GM12801 (cell line): ENCODE data around the gene CENPM.

Source experiments
- CTCF ChIP-seq: IDR thresholded peaks from one replicate; pipeline ENCODE4 v1.5.1; 2011; ENCODE audit warnings: control low read depth; ENCODE audit not compliant: insufficient read length; ENCODE audit errors: extremely low read depth

CENPM gene

DNA sequence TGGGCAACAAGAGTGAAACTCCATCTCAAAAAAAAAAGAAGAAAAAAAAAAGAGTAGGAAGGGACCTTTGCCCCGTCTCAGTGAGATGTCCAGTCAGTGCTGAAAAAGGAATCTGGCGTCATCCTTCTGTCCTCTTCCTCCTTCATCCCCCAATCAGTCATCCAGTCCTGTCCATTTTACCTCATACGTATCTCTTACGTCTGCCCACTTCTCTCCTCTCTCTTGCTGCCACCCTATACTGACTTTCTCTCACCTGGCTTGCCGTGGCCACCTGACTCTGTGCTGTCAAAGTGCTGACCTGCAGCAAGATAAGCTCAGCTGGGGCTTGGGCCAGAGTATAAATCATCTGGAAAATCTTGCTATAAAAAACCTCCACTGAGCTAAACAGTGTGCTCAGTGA is 35.9 kb upstream of the CENPM start:
- no peak for TF ChIP-seq CTCF

- no peak for TF ChIP-seq CTCF
These were observed 32.7 kb upstream of the CENPM start for GRCh38 chr22:41979423-41980250.

DNA sequence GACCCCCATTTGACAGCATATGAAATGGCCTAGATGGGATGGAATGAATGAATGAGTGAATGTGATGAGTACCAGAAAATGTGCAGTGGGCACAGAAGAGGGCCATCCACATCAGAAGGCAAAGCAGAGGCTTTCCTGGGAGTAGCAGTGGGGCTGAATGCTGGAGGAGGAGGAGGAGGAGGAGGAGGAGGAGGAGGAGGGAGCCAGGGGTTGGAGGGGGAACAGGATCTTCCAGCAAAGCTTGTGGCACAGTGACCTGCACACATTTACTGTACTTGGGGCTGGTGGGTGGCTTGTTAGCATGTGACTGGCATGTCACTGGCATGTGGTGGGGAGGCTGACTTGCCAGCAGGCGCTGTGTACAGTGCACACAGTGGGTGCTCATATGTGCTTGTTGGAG is 31.8 kb upstream of the CENPM start:
- TF ChIP-seq CTCF = no peak

DNA sequence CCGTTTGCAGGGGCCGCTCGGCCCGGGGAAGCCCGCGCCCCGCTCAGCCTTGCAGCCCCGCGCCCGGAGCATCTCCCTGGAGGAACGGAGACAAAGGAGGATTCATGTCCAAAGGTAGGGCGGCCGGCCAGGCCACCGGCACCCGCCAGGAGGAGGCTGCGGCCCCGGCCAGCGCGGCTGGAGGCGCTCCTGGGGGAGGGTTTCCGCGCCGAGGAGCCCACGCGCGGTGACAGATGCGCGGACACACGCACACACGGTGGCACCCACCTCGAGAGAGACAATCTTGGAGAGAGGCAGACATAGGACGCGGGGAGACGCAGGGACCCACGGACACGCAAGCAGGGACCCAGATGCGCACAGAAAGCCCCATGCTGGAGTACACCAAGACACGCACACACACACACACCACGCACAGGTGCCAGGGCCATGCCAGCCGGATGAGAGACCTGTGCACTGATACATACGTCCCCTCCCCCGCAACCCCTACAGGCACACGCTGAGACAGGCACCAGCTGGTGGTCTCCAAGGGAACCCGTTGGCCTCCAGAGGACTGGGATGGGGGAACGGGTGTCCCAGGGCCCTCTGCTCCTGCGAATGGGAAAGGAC is 30.1 kb upstream of the CENPM start:
- no peak for TF ChIP-seq CTCF

DNA sequence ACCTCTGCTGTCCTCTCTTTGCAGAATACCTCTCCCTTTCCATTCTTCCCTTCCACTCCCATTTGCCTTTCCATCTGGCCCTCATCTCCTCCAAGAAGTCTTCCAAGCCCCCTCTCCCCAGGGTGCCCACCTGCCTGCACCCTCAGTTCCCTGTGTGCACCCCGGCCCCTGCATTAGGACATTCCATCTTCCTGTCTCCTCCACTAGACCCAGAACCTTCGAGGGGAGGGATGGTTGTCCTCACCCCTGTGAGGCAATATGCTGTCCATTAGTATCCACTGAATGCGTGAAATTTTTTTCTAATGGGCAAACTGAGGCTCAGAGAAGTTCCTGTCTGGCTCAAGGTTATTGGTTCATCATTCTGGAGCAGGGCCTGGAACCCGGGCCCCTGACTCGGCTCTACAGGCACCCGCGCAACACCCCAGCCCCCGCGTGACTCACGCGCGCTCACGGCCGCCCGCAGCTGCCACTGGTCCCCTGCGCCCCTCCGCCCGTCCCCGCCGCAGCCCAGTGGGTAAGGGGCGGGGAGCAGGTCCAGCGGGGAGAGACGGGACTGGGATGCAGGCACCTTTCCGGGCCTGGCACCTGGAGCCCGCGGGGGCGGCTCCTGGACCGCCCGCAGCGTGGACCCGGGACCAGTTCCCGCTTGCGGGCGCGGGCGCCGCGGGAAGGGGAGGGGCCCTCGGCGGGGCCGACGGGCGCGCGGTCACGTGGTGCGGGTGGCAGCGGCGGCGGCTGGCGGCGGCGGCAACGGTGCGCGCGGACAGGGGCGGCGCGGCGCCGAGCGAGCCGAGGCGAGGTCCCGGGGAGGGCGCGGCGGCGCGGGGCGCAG is 29.3 kb upstream of the CENPM start:
- TF ChIP-seq CTCF = no peak

DNA sequence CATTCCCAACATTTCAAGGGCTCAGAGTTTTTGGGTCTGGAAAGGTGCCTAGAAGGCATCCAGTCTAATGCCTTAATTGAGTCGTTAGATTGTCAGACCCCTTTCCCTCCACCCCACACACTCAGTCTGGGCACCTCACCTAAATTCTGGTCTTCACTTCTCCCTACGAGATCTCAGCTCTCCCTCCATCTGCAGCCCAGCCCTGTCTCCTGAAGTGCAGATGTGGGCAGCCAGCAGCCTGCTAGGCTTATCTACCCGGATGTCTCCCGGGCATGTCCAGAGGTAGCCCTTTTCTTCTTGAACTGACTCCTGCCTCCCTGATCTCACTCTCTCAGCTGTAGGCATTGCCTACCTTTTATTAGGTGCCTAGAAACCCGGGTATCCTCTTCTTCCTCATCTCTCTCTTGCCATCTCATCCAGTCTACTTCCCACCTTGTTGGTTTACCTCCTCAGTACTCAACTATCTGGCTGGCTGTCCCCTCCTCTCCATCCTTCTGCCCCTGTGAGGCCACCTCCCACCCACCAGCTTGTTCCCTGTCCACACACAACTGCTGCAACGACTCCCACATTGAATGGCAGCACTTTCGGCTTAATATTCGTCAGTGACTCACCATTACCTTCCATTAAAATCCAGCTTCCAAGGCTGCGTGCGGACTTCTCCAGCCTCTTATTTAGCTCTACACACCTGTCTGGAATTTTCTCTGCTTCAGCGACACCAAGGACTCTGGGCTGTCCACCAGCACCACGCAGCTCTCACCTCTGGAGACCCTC is 28.5 kb upstream of the CENPM start:
- TF ChIP-seq CTCF = no peak
